ENCODE data around the gene SYNDIG1L. TPM values are rescaled to one million over a fixed set of nuclear protein-coding genes. Genes with fewer than 3 reads are reported as not detected.
A peak's percentile ranks its signal among the peaks of the same experiment; 100 is the strongest.

Gene SYNDIG1L
- total RNA-seq, 1 donor from 2014 or later = not detected

DNA sequence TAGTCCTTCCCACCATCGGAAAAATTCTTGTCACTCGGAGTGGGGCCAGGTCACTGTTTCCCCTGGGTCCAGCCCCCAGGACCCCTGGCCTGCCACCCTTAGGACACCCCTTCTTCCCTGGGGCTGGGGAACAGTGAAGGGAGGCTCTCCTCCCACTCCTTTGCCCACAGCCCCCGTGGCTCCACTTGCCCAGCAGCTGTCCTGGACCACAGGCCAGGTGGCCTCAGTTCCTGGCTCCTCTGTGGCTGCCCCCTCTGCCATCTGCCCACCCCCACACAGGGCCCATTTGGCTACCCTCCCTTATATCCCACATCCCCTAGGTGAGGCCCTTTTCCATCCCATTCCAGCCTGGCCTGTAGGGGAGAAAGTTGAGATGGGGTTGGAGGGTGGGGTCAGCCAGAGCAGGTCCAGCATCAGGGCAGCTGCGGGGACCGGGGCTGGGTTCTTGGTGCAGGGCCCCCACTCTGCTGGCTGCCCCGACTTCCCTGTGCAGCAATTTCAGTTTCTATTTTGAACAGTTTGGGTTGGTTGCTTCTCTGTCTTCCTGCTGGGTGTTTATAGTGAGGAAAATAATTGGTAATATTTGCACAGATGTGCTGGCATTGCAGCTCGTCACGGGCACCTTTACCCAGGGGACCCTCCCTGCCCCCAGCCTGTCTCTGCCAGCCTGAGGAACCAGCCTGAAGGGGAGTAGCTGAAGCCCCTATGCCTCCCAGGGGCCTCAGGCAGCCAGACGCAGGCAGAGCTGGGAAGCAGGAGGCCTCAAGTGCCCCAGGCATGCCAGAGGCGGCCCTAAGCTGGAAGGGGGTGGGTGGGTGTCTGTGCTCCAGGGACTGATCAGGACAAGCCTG, 23.4 kb downstream of the SYNDIG1L start:
- H3K9me3 Mint-ChIP-seq (ENCODE audit: unreplicated experiment) = no peaks in the 10 kb centered on the region

GRCh38 chr14:74401504-74402241, 24.3 kb downstream of the SYNDIG1L start:
- H3K27ac Mint-ChIP-seq (ENCODE audit: unreplicated experiment) = no peak overlapping the region
- no peak for DNase-seq (ENCODE audit: extremely low spot score, unreplicated experiment)
- peak overlapping the region; percentile 30 for H3K4me3 Mint-ChIP-seq (ENCODE audit: unreplicated experiment)
- TF ChIP-seq, protein P1, sequence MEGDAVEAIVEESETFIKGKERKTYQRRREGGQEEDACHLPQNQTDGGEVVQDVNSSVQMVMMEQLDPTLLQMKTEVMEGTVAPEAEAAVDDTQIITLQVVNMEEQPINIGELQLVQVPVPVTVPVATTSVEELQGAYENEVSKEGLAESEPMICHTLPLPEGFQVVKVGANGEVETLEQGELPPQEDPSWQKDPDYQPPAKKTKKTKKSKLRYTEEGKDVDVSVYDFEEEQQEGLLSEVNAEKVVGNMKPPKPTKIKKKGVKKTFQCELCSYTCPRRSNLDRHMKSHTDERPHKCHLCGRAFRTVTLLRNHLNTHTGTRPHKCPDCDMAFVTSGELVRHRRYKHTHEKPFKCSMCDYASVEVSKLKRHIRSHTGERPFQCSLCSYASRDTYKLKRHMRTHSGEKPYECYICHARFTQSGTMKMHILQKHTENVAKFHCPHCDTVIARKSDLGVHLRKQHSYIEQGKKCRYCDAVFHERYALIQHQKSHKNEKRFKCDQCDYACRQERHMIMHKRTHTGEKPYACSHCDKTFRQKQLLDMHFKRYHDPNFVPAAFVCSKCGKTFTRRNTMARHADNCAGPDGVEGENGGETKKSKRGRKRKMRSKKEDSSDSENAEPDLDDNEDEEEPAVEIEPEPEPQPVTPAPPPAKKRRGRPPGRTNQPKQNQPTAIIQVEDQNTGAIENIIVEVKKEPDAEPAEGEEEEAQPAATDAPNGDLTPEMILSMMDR (IDR thresholded peaks at IDR 0.05) = no peak
- H3K9me3 Mint-ChIP-seq (ENCODE audit: unreplicated experiment) = no peaks in the 10 kb centered on the region
- peaks cover 12% of the 10 kb centered on the region for H3K4me1 Mint-ChIP-seq (ENCODE audit: unreplicated experiment)
- H3K27me3 Mint-ChIP-seq (ENCODE audit: unreplicated experiment) = peaks cover 62% of the 10 kb centered on the region
- H3K36me3 Mint-ChIP-seq (ENCODE audit: unreplicated experiment) = no peaks in the 10 kb centered on the region

More for the DNA sequence above, 23.4 kb downstream of the SYNDIG1L start:
- Mint-ChIP-seq H3K27me3 (ENCODE audit: unreplicated experiment) (peaks cover 55% of the 10 kb centered on the region), H3K4me3 (ENCODE audit: unreplicated experiment) (no peak overlapping the region), H3K36me3 (ENCODE audit: unreplicated experiment) (no peaks in the 10 kb centered on the region), H3K27ac (ENCODE audit: unreplicated experiment) (no peak overlapping the region), H3K4me1 (ENCODE audit: unreplicated experiment) (peaks cover 12% of the 10 kb centered on the region)
- TF ChIP-seq, protein P1 (IDR thresholded peaks at IDR 0.05) = no peak
- no peak for DNase-seq (ENCODE audit: extremely low spot score, unreplicated experiment)

- Mint-ChIP-seq H3K27me3 (ENCODE audit: unreplicated experiment) (peaks cover 67% of the 10 kb centered on the region), H3K4me1 (ENCODE audit: unreplicated experiment) (peaks cover 12% of the 10 kb centered on the region), H3K9me3 (ENCODE audit: unreplicated experiment) (no peaks in the 10 kb centered on the region), H3K27ac (ENCODE audit: unreplicated experiment) (no peak overlapping the region), H3K36me3 (ENCODE audit: unreplicated experiment) (no peaks in the 10 kb centered on the region), H3K4me3 (ENCODE audit: unreplicated experiment) (peak overlapping the region; percentile 30)
- DNase-seq (ENCODE audit: extremely low spot score, unreplicated experiment) = no peak
- TF ChIP-seq, protein P1 (IDR thresholded peaks at IDR 0.05) = no peak
Observed at GRCh38 chr14:74400919-74401503, 25.0 kb downstream of the SYNDIG1L start.

DNA sequence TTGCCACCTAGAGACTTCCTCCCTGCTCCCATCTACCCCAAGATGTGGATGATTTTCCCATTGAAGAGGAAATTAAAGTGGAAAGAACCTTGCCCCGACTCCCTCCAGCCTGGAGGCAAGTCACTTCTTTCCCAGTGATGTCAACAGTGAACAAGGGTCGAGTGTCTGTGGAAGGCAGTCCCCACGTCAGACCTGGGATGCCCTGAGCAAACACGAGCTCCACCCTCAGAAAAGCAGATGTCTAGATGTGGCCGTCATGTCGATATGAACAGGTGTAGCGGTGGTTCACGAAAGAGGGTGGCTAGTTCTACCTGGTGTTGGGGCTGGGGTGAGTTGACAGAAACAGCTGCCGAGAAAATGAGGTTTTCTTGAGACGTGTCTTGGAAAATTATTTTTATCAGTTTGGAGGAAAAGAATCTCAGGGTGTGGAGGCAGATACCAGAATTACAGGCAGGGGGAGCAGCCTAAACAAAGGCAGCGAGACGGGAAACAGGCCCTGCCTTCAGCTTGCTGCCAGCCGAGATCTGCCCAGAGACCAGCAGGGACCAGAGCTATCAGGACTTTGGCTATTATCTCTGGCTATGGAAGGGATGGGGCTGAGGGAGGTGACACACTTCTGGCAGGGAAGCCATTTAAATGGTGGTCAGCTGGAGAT, 25.9 kb downstream of the SYNDIG1L start:
- no peak for DNase-seq (ENCODE audit: extremely low spot score, unreplicated experiment)
- TF ChIP-seq, protein P1 (IDR thresholded peaks at IDR 0.05) = peak; percentile 8
- peaks cover 12% of the 10 kb centered on the region for H3K4me1 Mint-ChIP-seq (ENCODE audit: unreplicated experiment)
- no peak overlapping the region for H3K4me3 Mint-ChIP-seq (ENCODE audit: unreplicated experiment)
- peaks cover 67% of the 10 kb centered on the region for H3K27me3 Mint-ChIP-seq (ENCODE audit: unreplicated experiment)
- no peaks in the 10 kb centered on the region for H3K36me3 Mint-ChIP-seq (ENCODE audit: unreplicated experiment)
- H3K9me3 Mint-ChIP-seq (ENCODE audit: unreplicated experiment) = no peaks in the 10 kb centered on the region
- no peak overlapping the region for H3K27ac Mint-ChIP-seq (ENCODE audit: unreplicated experiment)

Data from osteocyte (in vitro differentiated cells).